ENCODE results near the gene CTIF.

DNA sequence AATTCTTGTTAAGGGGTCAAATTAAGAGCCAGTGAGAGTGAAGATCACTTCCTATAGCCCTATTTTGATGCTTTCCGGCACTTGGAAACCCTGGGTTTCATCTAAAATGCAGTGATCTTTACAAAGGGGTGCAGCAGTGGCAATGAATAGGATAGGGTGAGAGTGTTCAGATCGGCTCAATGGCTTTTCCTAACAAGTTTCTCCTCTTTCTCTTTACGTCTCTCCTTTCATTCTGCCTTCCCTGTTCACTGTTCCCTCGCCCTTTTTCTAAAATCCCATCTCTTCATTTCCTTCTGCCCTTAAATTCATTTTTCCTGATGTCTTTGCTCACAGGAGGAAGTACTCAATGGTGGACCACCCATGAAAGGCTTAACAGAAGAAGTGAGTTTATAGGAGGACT, 86.0 kb downstream of the CTIF start:
- TF ChIP-seq, protein P1, sequence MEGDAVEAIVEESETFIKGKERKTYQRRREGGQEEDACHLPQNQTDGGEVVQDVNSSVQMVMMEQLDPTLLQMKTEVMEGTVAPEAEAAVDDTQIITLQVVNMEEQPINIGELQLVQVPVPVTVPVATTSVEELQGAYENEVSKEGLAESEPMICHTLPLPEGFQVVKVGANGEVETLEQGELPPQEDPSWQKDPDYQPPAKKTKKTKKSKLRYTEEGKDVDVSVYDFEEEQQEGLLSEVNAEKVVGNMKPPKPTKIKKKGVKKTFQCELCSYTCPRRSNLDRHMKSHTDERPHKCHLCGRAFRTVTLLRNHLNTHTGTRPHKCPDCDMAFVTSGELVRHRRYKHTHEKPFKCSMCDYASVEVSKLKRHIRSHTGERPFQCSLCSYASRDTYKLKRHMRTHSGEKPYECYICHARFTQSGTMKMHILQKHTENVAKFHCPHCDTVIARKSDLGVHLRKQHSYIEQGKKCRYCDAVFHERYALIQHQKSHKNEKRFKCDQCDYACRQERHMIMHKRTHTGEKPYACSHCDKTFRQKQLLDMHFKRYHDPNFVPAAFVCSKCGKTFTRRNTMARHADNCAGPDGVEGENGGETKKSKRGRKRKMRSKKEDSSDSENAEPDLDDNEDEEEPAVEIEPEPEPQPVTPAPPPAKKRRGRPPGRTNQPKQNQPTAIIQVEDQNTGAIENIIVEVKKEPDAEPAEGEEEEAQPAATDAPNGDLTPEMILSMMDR (IDR thresholded peaks at IDR 0.05), result no peak
- no peak for TF ChIP-seq POLR2AphosphoS5 (IDR thresholded peaks at IDR 0.05; ENCODE audit: insufficient read depth in 1 of 2, low read depth in 1 of 2)
